ENCODE data around the gene EMC7. TPM values are rescaled to one million over a fixed set of nuclear protein-coding genes. Genes with fewer than 3 reads are reported as not detected.

The EMC7 gene
- total RNA-seq, 1 donor from 2014 or later = 84.9 TPM

DNA sequence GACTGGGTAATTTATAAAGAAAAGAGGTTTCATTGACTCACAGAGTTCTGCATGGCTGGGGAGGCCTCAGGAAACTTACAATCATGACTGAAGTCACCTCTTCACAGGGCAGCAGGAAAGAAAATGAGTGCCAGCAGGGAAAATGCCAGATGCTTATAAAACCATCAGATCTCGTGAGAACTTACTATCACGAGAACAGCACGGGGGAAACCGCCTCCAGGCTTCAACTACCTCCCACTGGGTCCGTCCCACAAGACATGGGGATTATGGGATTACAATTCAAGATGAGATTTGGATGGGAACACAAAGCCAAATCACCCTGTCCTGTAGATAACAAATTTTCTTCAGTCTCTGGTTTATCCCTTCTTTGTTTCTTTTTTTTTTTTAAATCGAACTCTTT is 31.7 kb downstream of the EMC7 start:
- Mint-ChIP-seq H3K27ac (ENCODE audit: unreplicated experiment) (no peak overlapping the region), H3K36me3 (ENCODE audit: unreplicated experiment) (no peaks in the 10 kb centered on the region), H3K9me3 (ENCODE audit: unreplicated experiment) (no peaks in the 10 kb centered on the region), H3K4me3 (ENCODE audit: unreplicated experiment) (no peak overlapping the region), H3K4me1 (ENCODE audit: unreplicated experiment) (no peaks in the 10 kb centered on the region), H3K27me3 (ENCODE audit: unreplicated experiment) (no peaks in the 10 kb centered on the region)
- DNase-seq (ENCODE audit: extremely low spot score, unreplicated experiment) = no peak
- TF ChIP-seq CTCF (IDR thresholded peaks at IDR 0.05) = no peak

- H3K9me3 Mint-ChIP-seq (ENCODE audit: unreplicated experiment) = no peaks in the 10 kb centered on the region
- no peak for DNase-seq (ENCODE audit: extremely low spot score, unreplicated experiment)
- peaks cover 4% of the 10 kb centered on the region for H3K4me1 Mint-ChIP-seq (ENCODE audit: unreplicated experiment)
- TF ChIP-seq CTCF (IDR thresholded peaks at IDR 0.05) = no peak
- no peaks in the 10 kb centered on the region for H3K36me3 Mint-ChIP-seq (ENCODE audit: unreplicated experiment)
- H3K4me3 Mint-ChIP-seq (ENCODE audit: unreplicated experiment) = no peak overlapping the region
- no peak overlapping the region for H3K27ac Mint-ChIP-seq (ENCODE audit: unreplicated experiment)
- H3K27me3 Mint-ChIP-seq (ENCODE audit: unreplicated experiment) = no peaks in the 10 kb centered on the region
Measured at GRCh38 chr15:34065941-34066340, 35.7 kb downstream of the EMC7 start.

DNA sequence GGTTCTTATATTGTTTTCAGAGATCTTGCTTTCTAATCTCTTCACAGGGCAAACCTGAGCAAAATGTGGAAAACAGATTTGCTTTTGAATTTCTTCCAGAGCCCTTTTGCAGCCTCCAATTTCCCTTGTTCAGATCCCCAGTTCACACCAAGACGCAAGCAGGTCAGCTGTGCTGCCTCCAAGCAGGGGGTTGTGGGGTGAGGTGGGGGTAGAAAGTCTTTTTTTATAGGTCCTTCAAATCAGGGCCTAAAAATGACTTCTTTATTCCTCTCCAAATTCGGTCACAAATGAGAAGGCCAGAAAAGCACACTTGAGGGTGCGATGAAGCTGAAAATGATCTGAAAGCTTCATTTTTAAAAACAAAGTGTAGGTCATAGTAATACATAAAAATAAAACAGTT is 36.4 kb downstream of the EMC7 start:
- Mint-ChIP-seq H3K36me3 (ENCODE audit: unreplicated experiment) (no peaks in the 10 kb centered on the region), H3K9me3 (ENCODE audit: unreplicated experiment) (no peaks in the 10 kb centered on the region), H3K4me3 (ENCODE audit: unreplicated experiment) (no peak overlapping the region), H3K4me1 (ENCODE audit: unreplicated experiment) (peaks cover 4% of the 10 kb centered on the region), H3K27me3 (ENCODE audit: unreplicated experiment) (no peaks in the 10 kb centered on the region), H3K27ac (ENCODE audit: unreplicated experiment) (no peak overlapping the region)
- DNase-seq (ENCODE audit: extremely low spot score, unreplicated experiment) = no peak
- TF ChIP-seq CTCF (IDR thresholded peaks at IDR 0.05) = no peak

DNA sequence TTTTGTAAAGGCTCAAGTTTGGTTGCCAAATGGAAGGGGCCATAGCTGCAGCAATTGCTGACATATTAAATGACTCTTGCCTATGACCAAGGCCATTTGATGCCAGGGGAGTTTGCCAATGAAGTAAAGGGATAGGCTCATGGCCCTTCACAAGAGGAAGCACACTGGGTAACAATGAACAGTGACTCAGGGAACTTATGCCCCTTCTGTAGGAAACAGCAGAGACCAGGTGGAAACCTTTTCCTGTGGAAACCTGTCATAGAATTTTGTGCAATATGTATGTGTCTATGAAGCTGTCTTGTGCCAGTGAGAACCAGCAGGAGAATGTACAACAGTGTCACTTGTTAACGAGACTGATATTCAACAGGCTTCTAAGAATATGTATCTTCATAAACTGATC is 37.2 kb downstream of the EMC7 start:
- no peak for TF ChIP-seq CTCF (IDR thresholded peaks at IDR 0.05)
- Mint-ChIP-seq H3K27ac (ENCODE audit: unreplicated experiment) (no peak overlapping the region), H3K27me3 (ENCODE audit: unreplicated experiment) (no peaks in the 10 kb centered on the region), H3K4me3 (ENCODE audit: unreplicated experiment) (no peak overlapping the region), H3K4me1 (ENCODE audit: unreplicated experiment) (peaks cover 5% of the 10 kb centered on the region), H3K9me3 (ENCODE audit: unreplicated experiment) (no peaks in the 10 kb centered on the region), H3K36me3 (ENCODE audit: unreplicated experiment) (no peaks in the 10 kb centered on the region)
- no peak for DNase-seq (ENCODE audit: extremely low spot score, unreplicated experiment)

DNA sequence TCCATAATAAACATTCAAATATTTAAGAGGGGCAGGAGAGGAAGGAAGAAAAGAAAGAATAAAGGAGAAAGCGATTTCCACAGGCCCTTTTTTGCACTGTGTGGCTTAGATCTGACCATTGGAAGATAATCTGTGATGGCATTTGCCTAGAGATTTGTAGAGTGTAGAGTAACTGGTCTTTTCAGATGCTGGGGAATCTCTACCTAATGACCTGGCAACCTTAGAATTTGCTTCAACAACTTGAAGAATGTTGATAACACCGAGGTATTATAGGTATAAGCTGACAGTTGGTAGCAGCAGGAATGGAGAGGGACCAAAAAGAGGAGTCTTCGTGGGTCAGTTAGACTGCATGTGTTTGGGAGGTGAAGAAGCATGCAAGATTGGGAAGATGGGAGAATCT is 41.7 kb downstream of the EMC7 start:
- Mint-ChIP-seq H3K9me3 (ENCODE audit: unreplicated experiment) (no peaks in the 10 kb centered on the region), H3K27ac (ENCODE audit: unreplicated experiment) (no peak overlapping the region), H3K36me3 (ENCODE audit: unreplicated experiment) (no peaks in the 10 kb centered on the region), H3K4me3 (ENCODE audit: unreplicated experiment) (no peak overlapping the region), H3K27me3 (ENCODE audit: unreplicated experiment) (no peaks in the 10 kb centered on the region), H3K4me1 (ENCODE audit: unreplicated experiment) (peaks cover 18% of the 10 kb centered on the region)
- DNase-seq (ENCODE audit: extremely low spot score, unreplicated experiment) = no peak
- no peak for TF ChIP-seq CTCF (IDR thresholded peaks at IDR 0.05)

All from osteocyte (in vitro differentiated cells).